MM.1S (cell line): ENCODE data around the gene ANKRD6.

Source experiments
- CTCF ChIP-seq: fragments of 300-600 bp; sonication (generic); IDR thresholded peaks from 2 replicates; pipeline ENCODE4 v1.5.1; 2016; ENCODE audit warnings: antibody characterized with exemption, low read length, mixed read lengths
- EZH2 ChIP-seq: fragments of 300-600 bp; sonication (generic); optimal IDR thresholded peaks from 2 replicates; pipeline ENCODE3; 2017; ENCODE audit warnings: low read depth, mild to moderate bottlenecking, antibody characterized with exemption, low read length, mixed read lengths

- TF ChIP-seq CTCF (no peak), EZH2 (no peak)
Measured at GRCh38 chr6:89554106-89554505, 121.2 kb downstream of the ANKRD6 start.
